Measurements from ENCODE around the gene NTF3.

The NTF3 gene

DNA sequence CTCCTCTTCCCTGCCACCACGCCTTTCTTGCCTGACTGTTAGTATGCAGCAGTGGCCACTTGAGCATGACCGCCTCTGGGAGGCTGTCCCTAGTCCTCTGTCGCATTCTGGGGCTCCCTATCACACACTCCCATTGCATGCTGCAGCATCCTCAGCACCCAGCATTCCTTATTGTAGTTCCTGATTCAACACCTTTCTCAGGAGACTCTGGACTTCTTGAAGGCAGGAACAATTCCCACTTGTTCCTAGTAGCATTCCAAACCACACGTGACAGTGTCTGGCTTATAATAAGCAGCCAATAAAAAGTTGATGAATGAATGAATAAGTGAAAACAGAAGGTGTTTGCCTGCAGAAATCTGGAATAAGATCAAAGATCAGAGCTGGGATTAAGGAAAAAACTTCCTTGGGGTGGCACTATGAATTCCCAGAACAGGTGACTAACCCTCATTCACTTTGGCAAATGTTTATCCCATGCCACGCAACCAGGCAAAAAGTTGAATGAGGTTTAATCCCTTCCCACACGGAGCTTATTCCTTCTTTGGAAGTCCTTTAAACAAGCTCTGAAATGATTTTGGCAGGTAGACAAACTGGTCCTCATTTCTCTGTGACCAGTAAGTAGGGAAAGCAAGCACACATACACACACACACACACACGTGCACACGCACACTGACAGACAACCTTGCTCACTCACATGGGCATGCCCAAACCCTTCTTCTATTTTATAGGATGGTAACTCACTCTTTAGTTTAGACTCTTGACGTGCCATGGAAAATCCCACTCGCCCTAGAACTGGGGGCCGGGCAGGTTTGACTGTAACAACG is 26.5 kb downstream of the NTF3 start:
- DNase-seq (ENCODE audit: insufficient read length, low spot score) = no peak
- FAIRE-seq = no peak
- no peak for TF ChIP-seq POLR2A (IDR thresholded peaks at IDR 0.05; ENCODE audit: low read depth, low read length)

DNA sequence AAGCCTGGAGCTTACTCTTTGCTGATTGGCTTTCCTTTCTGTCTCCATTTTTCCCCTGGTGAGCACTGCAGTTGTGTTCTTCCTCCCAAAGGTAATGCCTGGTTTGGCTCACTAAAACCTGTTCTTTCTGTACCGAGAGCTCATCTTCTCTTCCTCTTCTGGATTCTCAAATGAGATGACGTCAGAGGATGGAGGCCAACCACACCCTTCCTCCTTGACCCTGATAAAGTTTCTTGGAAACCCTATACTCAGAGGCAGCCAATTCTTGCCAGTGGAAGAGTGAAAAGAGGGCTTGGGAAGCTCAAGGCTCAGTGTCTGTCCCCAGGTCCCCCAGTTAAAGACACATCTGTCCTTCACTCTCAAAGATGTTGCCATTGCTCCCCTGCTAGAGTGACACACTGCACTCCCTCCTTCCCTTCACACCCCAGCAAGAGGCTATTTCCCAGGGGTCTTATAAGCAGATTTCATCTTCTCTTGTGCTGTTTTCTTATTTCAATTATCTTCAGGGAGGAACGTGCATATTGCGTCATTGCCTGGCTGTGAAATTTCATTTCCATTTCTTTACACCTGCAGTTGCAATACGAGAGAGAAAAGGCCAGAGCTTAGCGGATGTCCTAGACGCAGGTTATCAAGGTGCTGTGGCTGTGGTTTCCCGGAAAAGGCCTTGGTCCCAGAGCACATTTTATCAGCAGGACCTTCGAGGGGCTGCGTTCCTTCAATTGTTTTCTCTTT is 27.3 kb downstream of the NTF3 start:
- FAIRE-seq = no peak
- TF ChIP-seq POLR2A (IDR thresholded peaks at IDR 0.05; ENCODE audit: low read depth, low read length) = no peak

GRCh38 chr12:5460817-5461216 is 28.9 kb downstream of the NTF3 start:
- FAIRE-seq (no peak), DNase-seq (ENCODE audit: insufficient read length, low spot score) (no peak)
- TF ChIP-seq POLR2A (IDR thresholded peaks at IDR 0.05; ENCODE audit: low read depth, low read length) = no peak

More for the DNA sequence above, 27.3 kb downstream of the NTF3 start:
- DNase-seq (ENCODE audit: insufficient read length, low spot score) = no peak

DNA sequence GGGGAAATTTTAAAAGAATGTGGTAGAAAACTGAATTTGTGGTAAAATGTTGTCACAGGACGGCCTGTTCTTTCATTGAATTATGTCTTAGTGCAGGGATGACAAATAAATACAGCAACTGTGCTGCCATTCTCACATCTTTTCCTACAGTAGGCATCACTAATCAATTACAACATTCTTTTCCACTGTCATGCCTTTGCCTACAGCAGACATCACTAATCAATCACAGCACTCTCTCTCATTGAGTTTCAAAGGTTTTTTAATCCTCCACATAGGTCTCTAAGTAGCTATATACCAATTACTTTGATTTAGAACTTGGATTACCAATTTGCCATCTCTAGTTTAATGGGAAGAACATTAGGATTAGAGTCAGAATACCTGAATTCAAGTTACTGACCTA is 30.1 kb downstream of the NTF3 start:
- DNase-seq (ENCODE audit: insufficient read length, low spot score) (no peak), FAIRE-seq (no peak)
- no peak for TF ChIP-seq POLR2A (IDR thresholded peaks at IDR 0.05; ENCODE audit: low read depth, low read length)

- TF ChIP-seq POLR2A (IDR thresholded peaks at IDR 0.05; ENCODE audit: low read depth, low read length) = no peak
- FAIRE-seq = no peak
- no peak for DNase-seq (ENCODE audit: insufficient read length, low spot score)
These were observed 32.2 kb downstream of the NTF3 start for GRCh38 chr12:5464096-5464495.

- DNase-seq (ENCODE audit: insufficient read length, low spot score) = no peak
- no peak for TF ChIP-seq POLR2A (IDR thresholded peaks at IDR 0.05; ENCODE audit: low read depth, low read length)
- FAIRE-seq = no peak
These were observed 33.5 kb downstream of the NTF3 start for GRCh38 chr12:5465384-5465783.

DNA sequence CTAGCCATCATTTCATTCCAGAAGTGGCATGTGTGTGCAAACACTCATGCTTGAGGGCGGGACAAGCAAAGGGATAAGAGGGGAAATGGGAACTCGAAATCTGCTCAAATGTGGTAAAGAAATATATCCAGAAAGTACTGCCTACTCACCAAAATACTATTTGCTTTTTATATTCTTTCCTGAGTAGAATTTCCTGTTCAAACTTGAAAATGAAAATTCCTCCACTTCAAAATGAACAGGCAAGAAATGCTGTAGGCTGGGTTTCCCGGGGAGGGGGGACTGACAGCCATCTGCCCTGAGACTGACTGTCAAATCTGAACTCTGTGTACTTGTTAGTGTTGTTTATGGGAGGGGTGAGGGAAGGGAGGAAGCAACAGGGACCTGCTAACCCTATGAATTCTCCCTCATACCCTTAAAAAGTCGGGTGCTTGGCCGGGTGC is 34.6 kb downstream of the NTF3 start:
- no peak for FAIRE-seq
- no peak for TF ChIP-seq POLR2A (IDR thresholded peaks at IDR 0.05; ENCODE audit: low read depth, low read length)
- no peak for DNase-seq (ENCODE audit: insufficient read length, low spot score)

GRCh38 chr12:5467931-5468330 is 36.0 kb downstream of the NTF3 start:
- FAIRE-seq (no peak), DNase-seq (ENCODE audit: insufficient read length, low spot score) (no peak)
- no peak for TF ChIP-seq POLR2A (IDR thresholded peaks at IDR 0.05; ENCODE audit: low read depth, low read length)

DNA sequence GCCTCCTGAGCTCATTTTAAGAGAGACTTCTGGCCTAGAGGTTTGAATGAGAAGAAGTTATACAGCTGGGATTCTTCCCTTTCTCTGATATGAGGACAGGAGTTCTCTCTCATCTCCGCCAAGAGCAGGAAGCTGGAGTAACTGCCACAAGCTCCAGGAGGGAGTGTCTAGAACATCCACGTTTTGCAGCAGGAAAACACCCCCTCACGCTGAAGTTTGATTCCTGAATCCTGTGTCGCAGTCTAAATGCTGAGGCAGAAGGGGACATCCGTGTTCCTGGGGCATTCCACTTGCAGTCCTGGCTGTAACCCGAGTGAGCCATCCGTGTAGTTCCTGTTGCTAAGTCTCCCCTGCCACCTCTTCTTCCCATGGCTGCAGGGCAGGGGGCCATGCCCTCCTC is 38.3 kb downstream of the NTF3 start:
- no peak for TF ChIP-seq POLR2A (IDR thresholded peaks at IDR 0.05; ENCODE audit: low read depth, low read length)
- FAIRE-seq (no peak), DNase-seq (ENCODE audit: insufficient read length, low spot score) (no peak)

DNA sequence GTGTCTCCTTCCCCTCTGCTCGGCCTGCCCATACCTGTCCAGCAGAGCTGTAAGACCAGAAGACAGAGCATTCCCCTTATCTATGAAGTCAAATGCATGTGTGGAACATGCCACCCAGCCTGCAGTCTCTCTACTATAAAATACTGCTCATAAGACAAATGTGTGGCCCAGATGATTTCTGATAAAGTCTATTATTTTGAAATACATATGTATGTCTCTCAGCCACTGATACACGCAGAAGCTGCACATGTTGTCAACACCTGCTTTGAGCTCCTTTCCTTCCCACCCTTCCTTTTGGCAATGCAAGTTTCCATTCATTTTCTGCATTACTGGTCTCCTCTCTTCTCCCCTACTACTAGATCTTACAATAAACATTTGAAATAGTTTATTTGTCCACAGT is 38.8 kb downstream of the NTF3 start:
- no peak for FAIRE-seq

DNA sequence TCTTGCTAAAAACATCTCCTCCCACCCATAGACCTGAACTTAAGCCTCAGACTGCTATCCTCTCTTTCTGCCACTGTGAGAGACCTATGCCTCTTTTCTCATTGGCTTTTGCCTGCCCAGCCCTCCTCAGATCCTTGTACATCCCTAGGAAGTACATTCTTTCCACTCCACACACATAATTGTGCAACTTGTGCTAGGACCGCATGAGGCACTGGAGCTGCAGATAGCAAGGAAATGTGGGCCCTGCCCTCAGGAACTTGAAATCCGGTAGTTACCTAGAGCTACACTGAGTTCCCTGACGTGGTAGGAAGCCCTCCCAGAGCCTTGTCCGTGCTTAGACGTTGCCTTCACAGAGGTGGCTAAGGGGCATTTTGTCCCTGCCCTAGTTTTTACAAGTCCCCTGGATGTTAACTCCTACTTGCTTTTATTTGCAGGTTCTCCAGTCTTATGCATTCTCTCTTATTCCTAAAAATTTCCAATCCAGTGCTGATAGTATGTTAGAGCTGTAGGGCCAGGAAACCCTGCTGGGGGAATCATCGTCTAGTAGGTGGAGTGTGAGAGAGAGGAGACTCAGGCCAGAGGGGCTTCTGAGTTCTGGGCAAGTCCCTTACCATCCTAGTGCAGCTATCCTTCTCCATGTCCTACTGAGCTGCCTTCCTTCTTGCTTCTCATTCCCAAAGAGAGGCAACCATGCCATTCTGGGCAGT is 41.3 kb downstream of the NTF3 start:
- TF ChIP-seq POLR2A (IDR thresholded peaks at IDR 0.05; ENCODE audit: low read depth, low read length) = no peak
- DNase-seq (ENCODE audit: insufficient read length, low spot score) (no peak), FAIRE-seq (no peak)

More for the DNA sequence above, 38.8 kb downstream of the NTF3 start:
- TF ChIP-seq POLR2A (IDR thresholded peaks at IDR 0.05; ENCODE audit: low read depth, low read length) = no peak
- DNase-seq (ENCODE audit: insufficient read length, low spot score) = no peak

DNA sequence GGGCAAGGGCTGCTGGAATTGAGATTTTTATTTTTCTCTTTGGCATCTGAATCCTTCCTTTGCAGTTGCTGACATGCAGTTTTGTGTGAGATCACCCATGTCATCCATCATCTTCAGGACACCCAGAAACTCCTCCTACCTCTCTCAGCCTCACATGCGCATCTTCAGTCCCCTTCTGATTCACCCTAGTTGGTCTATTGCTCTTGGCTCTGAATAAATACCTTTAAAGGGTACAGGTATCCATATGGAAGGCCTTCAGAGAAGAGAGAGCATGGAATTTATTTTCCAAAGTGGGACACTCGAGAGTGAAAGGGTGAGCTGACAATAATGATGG is 41.8 kb downstream of the NTF3 start:
- no peak for TF ChIP-seq POLR2A (IDR thresholded peaks at IDR 0.05; ENCODE audit: low read depth, low read length)
- DNase-seq (ENCODE audit: insufficient read length, low spot score) (no peak), FAIRE-seq (no peak)

DNA sequence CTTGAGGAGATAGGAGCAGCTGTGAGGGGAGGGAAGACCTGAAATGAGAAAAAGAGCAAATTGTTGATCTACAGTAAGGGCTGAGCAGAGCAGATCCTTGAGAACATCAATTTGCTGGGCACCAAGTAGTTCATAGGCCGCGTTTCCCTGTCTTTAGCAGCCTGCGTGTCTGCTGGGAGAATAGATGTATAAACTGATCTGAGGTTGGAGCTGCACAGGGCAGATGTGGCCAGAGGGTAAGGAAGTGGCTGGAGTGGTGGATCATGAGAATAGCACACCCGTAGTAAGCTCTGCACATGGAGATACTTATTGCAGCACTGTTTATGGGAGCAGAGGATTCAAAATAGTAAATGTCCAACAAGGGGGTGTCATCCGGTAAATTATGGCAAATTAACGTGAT is 44.4 kb downstream of the NTF3 start:
- DNase-seq (ENCODE audit: insufficient read length, low spot score) (no peak), FAIRE-seq (no peak)
- TF ChIP-seq POLR2A (IDR thresholded peaks at IDR 0.05; ENCODE audit: low read depth, low read length) = no peak

DNA sequence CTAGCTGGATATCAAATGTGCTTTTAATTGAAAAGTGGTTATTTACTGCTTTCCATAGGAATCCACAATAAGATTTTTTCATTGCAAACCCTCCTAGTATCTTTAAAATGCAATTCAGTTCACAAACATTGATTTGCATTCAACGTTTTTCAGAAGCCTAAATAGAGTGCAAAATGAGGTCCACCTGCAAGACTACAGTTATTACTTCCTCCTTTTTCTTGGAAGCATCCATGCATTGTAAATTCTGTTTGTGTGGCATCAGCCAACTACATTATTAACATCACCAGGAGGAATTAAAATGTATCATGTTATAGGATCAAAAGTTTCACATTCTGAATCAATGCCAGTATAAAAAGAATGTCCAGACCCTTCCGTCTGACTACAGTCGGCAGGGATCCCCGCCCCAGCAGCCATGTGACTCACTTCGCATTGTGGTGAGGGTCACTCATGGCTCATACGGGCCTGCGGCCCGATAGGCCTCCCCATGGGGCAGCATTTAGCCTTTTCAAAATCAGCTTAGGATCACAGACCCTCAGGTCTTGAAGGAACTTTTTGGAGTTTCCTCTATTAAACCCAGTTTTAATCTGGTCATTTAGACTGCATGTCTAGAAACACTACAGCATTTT is 46.3 kb downstream of the NTF3 start:
- no peak for FAIRE-seq
- TF ChIP-seq POLR2A (IDR thresholded peaks at IDR 0.05; ENCODE audit: low read depth, low read length) = no peak
- no peak for DNase-seq (ENCODE audit: insufficient read length, low spot score)

Measured in H54 (cell line).